GM06990 (cell line): Measurements from ENCODE around the gene ZNF619.
"Not testable (repeated sequence)": the region's sequence is repeated elsewhere in the genome, so short reads cannot be mapped to it uniquely, and the experiment has no call there.

Source experiments
- DNase-seq: peaks from one replicate; pipeline ENCODE4 v3.0.0-alpha.2; 2011; ENCODE audit not compliant: insufficient read length; ENCODE audit errors: extremely low read depth
- H3K27me3 ChIP-seq: replicated peaks from 2 replicates; pipeline ENCODE4 v1.6.0; 2011; ENCODE audit warnings: low read length; ENCODE audit not compliant: control insufficient read depth, insufficient read depth
- H3K36me3 ChIP-seq: 2 replicates; pipeline ENCODE4 v1.5.1; 2011; ENCODE audit warnings: low read length; ENCODE audit not compliant: control insufficient read depth, insufficient read depth
- H3K4me3 ChIP-seq: replicated peaks from 2 replicates; pipeline ENCODE4 v1.5.1; 2011; ENCODE audit warnings: low read depth, mild to moderate bottlenecking, control low read depth, low read length
- TF ChIP-seq, protein P1 (sequence below): IDR thresholded peaks from 2 replicates; pipeline ENCODE4 v1.5.1; 2011; ENCODE audit warnings: low read length, control low read depth, mild to moderate bottlenecking, inconsistent platforms; ENCODE audit not compliant: insufficient read depth, poor library complexity, severe bottlenecking

The ZNF619 gene

DNA sequence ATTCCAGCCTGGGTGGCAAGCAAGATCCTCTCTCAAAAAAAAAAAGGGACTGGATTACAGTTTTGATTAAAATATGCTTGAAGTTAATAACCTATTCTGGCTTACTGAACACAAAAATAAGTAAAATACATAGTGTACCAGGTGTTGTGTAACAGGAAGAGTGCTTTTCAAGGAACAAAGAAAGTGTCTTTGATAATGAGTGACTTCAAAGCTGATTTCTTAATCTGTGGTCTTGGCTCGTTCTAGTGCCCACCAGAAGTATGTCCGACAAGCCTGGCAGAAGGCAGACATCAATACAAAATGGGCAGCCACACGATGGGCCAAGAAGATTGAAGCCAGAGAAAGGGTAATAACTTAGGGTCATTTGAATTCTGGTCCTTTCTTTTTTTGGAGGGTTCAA lies 15.8 kb upstream of the ZNF619 start:
- H3K36me3 ChIP-seq, result peaks cover 8% of the 10 kb centered on the region
- no peak overlapping the region for H3K4me3 ChIP-seq
- TF ChIP-seq, protein P1, sequence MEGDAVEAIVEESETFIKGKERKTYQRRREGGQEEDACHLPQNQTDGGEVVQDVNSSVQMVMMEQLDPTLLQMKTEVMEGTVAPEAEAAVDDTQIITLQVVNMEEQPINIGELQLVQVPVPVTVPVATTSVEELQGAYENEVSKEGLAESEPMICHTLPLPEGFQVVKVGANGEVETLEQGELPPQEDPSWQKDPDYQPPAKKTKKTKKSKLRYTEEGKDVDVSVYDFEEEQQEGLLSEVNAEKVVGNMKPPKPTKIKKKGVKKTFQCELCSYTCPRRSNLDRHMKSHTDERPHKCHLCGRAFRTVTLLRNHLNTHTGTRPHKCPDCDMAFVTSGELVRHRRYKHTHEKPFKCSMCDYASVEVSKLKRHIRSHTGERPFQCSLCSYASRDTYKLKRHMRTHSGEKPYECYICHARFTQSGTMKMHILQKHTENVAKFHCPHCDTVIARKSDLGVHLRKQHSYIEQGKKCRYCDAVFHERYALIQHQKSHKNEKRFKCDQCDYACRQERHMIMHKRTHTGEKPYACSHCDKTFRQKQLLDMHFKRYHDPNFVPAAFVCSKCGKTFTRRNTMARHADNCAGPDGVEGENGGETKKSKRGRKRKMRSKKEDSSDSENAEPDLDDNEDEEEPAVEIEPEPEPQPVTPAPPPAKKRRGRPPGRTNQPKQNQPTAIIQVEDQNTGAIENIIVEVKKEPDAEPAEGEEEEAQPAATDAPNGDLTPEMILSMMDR, result no peak
- DNase-seq, result no peak
- H3K27me3 ChIP-seq, result no peaks in the 10 kb centered on the region

DNA sequence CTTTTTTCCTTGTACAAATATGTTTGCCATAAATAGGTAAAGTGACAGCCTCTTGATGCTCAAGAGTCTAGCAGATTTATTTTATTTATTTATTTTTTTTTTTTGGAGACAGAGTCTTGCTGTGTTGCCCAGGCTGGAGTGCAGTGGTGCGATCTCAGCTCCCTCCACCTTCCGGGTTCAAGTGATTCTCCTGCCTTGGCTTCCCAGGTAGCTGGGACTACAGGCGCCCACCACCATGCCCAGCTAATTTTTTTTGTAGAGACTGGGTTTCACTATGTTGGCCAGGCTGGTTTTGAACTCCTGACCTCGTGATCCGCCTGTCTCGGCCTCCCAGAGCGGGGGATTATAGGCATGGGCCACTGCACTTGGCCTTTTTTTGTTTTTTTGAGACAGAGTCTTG lies 14.1 kb upstream of the ZNF619 start:
- DNase-seq, H3K27me3 ChIP-seq, H3K4me3 ChIP-seq, H3K36me3 ChIP-seq: not testable (repeated sequence)

DNA sequence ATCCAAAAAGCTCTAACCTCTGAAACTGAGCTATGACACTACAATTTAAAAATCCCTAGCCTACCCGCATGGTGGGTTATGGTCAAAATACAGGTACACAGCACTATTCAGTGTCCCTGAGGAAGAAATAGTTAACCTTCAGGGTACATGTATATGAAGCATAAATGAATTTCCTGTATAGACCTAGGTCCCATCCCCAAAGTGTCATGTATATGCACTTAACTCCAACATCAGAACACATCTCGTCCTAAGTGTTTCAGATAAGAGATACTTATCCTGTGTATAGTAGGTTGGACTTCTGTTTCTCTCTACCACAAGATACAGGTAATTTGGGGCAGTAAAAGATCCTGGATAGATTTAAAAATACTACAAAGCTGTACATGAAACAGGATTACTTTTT lies 13.3 kb upstream of the ZNF619 start:
- no peak for DNase-seq
- Histone ChIP-seq H3K36me3 (peaks cover 8% of the 10 kb centered on the region), H3K4me3 (no peak overlapping the region), H3K27me3 (no peaks in the 10 kb centered on the region)
- TF ChIP-seq, protein P1, result no peak

DNA sequence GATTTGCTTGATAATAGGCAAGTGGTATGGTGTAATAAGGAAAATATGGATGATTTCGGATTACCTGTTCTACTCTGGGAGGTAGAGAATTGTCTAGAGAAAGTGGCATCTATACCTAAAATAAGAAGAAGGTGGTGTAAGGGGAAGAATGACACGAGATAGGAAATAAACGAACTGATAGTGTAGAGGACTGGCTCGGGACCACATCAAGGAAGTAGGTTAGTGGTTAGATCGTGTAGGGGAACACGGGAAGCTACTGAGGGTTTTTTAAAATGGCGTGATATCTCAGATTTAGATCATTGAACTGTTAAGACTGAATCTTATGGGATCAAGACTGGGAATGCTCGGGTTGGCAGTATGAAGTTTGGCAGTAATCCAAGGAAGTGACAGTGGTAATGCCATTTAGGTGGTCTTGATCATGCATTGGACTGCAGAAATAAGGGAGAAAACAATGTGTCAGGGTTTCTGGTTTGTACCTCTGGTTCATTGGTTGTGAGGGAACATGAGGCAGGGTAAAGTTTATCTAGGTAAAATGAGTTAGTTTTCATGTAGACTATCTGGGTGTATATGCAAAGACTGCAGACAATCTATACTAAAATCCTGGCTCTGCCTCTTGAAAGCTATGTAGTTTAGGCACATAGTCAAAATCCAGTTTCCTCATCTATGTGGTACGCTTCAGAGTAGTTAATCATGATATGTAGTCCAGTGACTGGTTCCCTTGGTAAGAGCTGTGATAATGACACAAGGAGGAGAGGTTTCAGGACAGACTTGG lies 12.4 kb upstream of the ZNF619 start:
- peaks cover 8% of the 10 kb centered on the region for H3K36me3 ChIP-seq
- DNase-seq, result no peak

DNA sequence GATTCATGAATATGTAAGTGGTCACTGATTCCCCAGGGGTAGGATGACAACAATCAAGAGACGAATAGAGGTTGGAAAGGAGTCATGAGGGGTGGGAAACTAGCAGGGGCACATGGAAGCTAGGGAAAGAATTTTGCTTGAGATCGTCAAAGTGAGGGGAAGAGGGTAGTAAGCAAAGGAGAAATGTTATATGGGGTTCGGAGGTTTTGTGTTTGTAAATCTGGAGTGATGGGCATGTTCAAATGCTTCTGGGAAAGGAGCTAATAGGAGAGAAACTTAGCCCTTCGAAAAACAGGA lies 11.9 kb upstream of the ZNF619 start:
- TF ChIP-seq, protein P1, result no peak
- no peak overlapping the region for H3K4me3 ChIP-seq
- H3K36me3 ChIP-seq, result peaks cover 8% of the 10 kb centered on the region
- no peaks in the 10 kb centered on the region for H3K27me3 ChIP-seq
- DNase-seq, result no peak

More for the DNA sequence above, 12.4 kb upstream of the ZNF619 start:
- Histone ChIP-seq H3K27me3 (no peaks in the 10 kb centered on the region), H3K4me3 (no peak overlapping the region)
- TF ChIP-seq, protein P1, result no peak

DNA sequence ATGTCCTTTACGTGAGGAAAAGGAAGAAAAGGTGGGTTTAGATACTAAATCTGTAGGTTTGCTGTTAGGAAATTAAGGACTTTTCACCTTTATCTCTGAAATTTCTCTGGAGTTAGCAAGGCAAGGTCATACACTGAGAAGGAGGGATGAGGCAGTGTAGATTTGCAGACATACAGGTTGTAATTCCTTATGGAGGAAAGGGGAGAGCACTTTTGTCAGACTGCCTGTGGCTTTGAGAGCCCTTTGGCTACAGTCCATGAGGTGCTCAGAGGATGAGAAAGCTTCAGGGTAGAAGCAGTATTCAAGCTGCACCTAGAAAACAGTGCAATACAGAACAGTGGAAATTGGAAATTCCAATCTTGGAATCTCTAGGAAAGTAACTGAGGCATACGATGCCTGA lies 11.5 kb upstream of the ZNF619 start:
- Histone ChIP-seq H3K27me3 (no peaks in the 10 kb centered on the region), H3K4me3 (no peak overlapping the region), H3K36me3 (peaks cover 8% of the 10 kb centered on the region)
- TF ChIP-seq, protein P1, result no peak
- DNase-seq, result no peak
